Esophagus muscularis mucosa (tissue), 4 donors: ENCODE data around the gene PTGDR2. TPM values are rescaled to one million over a fixed set of nuclear protein-coding genes. Genes with fewer than 3 reads are reported as not detected.
"Not testable (repeated sequence)": the region's sequence is repeated elsewhere in the genome, so short reads cannot be mapped to it uniquely, and the experiment has no call there.

Source experiments
- DNase-seq: peaks from one replicate; pipeline ENCODE4 v3.0.0-alpha.2; 2017; ENCODE audit errors: extremely low spot score
- H3K27ac ChIP-seq, 4 donors: fragments of 200-600 bp; sonication (generic); replicated peaks in 1 of 4; 1 replicate in 3 of 4; 2 replicates in 1 of 4; pipeline ENCODE4 v1.5.1; 2016 to 2019; ENCODE audit warnings: mild to moderate bottlenecking in 1 of 4
- H3K27me3 ChIP-seq, 4 donors: fragments of 200-600 bp; sonication (generic); one replicate each; pipeline versions ENCODE4 v1.5.1 to v1.6.0; 2016 to 2019
- H3K36me3 ChIP-seq, 4 donors: fragments of 200-600 bp; sonication (generic); one replicate each; pipeline ENCODE4 v1.5.1; 2016 to 2019
- H3K4me1 ChIP-seq, 4 donors: fragments of 200-600 bp; sonication (generic); one replicate each; pipeline ENCODE4 v1.5.1; 2016 to 2019
- H3K4me3 ChIP-seq, 4 donors: fragments of 200-600 bp; sonication (generic); 1 replicate in 2 of 4; 2 replicates in 2 of 4; pipeline ENCODE4 v1.5.1; 2016 to 2019; ENCODE audit warnings: mild to moderate bottlenecking in 4 of 4, moderate library complexity in 1 of 4
- H3K9me3 ChIP-seq, 4 donors: fragments of 200-600 bp; sonication (generic); 1 replicate in 3 of 4; 2 replicates in 1 of 4; pipeline ENCODE4 v1.5.1; 2016 to 2019
- EP300 ChIP-seq: sonication (generic); formaldehyde crosslinking; IDR thresholded peaks from one replicate; pipeline ENCODE4 v1.6.1; 2017; ENCODE audit warnings: antibody characterized with exemption
- POLR2A ChIP-seq: fragments of 450-650 bp; IDR thresholded peaks from one replicate; pipeline ENCODE4 v1.6.1; 2017; ENCODE audit warnings: antibody characterized with exemption, moderate library complexity, mild to moderate bottlenecking, low read depth
- POLR2AphosphoS5 ChIP-seq, 2 donors: sonication (generic); formaldehyde crosslinking; IDR thresholded peaks; one replicate each; pipeline ENCODE4 v1.6.1; 2017; ENCODE audit warnings: antibody characterized with exemption in 2 of 2
- WGBS: methylation state at CpG from one replicate; pipeline ENCODE4 v1.1.5; 2018; 5-methylcytosine and 5-hydroxymethylcytosine counted together
- intact Hi-C: fragments of 100-400 bp; cut with DNase I; formaldehyde crosslinking; loops from one replicate; pipeline ENCODE4 v1.15.1; 2023
- total RNA-seq, 4 donors: library from RNA; depleted of rRNA; stranded (reverse); fragments of >200 nt; gene quantifications; one replicate each; pipeline versions ENCODE4 v1.1.0 to v1.2.1, GENCODE V29; 2016
- TF ChIP-seq, protein P1 (sequence below), 3 experiments: fragments of 200-600 bp in 2 of 3; fragments of 450-650 bp in 1 of 3; sonication (generic) in 2 of 3; IDR thresholded peaks; one replicate each; pipeline ENCODE4 v1.5.1; 2017 to 2019; ENCODE audit warnings: antibody characterized with exemption in 3 of 3, mild to moderate bottlenecking in 2 of 3, moderate library complexity in 1 of 3

Gene PTGDR2
- total RNA-seq, 4 donors from 2014 or later, result 0.33 to 2.9 (median 1.8) TPM

DNA sequence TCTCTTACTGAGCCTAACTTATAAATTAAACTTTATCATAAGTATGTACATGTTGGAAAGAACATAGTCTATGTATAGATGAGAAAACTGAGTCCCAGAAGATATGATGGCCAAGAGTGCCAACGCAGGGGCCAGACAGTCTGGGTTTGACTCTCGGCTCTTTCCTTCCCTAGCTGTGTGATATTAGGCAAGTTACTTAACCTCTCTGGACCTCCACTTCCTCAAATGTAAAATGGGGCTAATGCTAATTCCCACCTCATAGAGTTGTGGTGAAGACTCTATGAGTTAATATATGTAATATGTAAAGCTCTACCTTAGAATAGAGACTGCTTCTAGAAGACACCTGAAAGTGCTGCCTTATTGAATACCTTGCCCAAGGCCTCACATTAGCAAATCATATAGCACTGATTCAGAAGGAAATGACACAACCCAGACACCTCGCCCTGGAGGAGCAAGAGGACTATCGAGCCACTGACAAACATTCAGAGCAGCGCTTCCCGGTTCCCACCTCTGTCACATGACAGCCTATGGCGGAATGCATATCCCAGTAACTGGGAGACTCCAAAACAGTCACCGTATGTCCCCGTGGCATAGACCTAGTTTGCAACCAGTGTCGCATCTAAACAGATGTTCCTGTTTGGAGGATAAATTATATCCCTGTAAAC, 25.1 kb downstream of the PTGDR2 start:
- intact Hi-C loops, result loop anchor here (5.0 to 10.0 kb wide), 3 partner anchors 67 to 357 kb away; partner anchors contain the start of gene VPS37C
- H3K4me1 ChIP-seq, result peaks cover 0 to 3% (median 0%) of the 10 kb centered on the region in 4 donors
- WGBS, result 37% methylated on average over 10 of the region's 10 CpGs
- H3K36me3 ChIP-seq, result no peaks in the 10 kb centered on the region
- DNase-seq, result no peak
- no peak overlapping the region for H3K4me3 ChIP-seq
- H3K9me3 ChIP-seq, result no peaks in the 10 kb centered on the region
- peaks cover 0 to 7% (median 0%) of the 10 kb centered on the region in 4 donors for H3K27me3 ChIP-seq
- H3K27ac ChIP-seq, result no peak overlapping the region
- TF ChIP-seq POLR2AphosphoS5 (IDR thresholded peaks at IDR 0.05), result no peak

DNA sequence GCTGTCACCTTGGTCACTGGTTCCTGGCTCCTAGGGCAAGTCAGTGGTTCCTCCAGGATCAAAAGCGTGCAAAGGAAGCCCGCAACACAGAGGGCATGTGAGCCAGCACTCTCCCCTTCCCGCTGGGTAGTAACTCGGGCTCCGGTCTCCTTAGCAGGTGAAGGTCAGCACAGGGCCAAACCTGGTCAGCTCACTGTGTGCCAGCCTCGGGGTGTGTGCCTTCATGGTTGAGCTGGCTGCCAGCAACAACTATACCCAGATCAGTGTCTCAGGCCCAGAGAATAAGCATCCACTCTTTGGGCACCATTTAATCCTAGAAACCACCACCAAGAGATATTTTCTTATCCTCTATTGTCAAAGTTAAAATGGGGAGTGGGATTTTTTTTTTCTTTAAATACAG, 30.0 kb downstream of the PTGDR2 start:
- no peak overlapping the region for H3K4me3 ChIP-seq
- TF ChIP-seq, protein P1, sequence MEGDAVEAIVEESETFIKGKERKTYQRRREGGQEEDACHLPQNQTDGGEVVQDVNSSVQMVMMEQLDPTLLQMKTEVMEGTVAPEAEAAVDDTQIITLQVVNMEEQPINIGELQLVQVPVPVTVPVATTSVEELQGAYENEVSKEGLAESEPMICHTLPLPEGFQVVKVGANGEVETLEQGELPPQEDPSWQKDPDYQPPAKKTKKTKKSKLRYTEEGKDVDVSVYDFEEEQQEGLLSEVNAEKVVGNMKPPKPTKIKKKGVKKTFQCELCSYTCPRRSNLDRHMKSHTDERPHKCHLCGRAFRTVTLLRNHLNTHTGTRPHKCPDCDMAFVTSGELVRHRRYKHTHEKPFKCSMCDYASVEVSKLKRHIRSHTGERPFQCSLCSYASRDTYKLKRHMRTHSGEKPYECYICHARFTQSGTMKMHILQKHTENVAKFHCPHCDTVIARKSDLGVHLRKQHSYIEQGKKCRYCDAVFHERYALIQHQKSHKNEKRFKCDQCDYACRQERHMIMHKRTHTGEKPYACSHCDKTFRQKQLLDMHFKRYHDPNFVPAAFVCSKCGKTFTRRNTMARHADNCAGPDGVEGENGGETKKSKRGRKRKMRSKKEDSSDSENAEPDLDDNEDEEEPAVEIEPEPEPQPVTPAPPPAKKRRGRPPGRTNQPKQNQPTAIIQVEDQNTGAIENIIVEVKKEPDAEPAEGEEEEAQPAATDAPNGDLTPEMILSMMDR (IDR thresholded peaks at IDR 0.05), result no peak
- no peak for TF ChIP-seq POLR2A
- TF ChIP-seq POLR2AphosphoS5 (IDR thresholded peaks at IDR 0.05), result no peak
- no peak for TF ChIP-seq EP300
- H3K27me3 ChIP-seq, result no peaks in the 10 kb centered on the region
- 74% methylated on average over 4 of the region's 6 CpGs for whole genome bisulfite sequencing
- no peaks in the 10 kb centered on the region for H3K36me3 ChIP-seq
- no peak for DNase-seq
- no peaks in the 10 kb centered on the region for H3K9me3 ChIP-seq
- H3K4me1 ChIP-seq, result no peaks in the 10 kb centered on the region
- intact Hi-C loops, result no loop called here
- no peak overlapping the region for H3K27ac ChIP-seq

DNA sequence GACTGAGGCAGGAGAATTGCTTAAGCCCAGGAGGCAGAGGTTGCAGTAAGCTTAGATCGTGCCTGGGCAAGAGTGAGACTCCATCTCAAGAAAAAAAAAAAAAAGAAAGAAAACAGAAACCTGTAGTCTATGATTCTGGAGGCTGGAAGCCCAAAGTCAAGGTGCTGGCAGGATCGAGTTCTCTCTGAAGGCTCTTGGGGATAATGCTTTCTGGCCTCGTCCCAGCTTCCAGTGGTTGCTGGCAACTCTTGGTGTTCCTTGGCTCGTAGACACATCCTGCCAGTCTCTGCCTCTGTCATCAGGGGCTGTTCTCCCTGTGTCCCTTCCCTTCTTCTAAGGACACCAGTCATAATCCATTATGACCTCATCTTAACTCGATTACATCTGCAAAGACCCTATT, 30.6 kb downstream of the PTGDR2 start:
- intact Hi-C loops, result no loop called here
- no peak for TF ChIP-seq POLR2AphosphoS5 (IDR thresholded peaks at IDR 0.05)
- H3K9me3 ChIP-seq, result no peaks in the 10 kb centered on the region
- no peak overlapping the region for H3K27ac ChIP-seq
- H3K4me3 ChIP-seq, result no peak overlapping the region
- H3K4me1 ChIP-seq, result no peaks in the 10 kb centered on the region
- H3K27me3 ChIP-seq, result no peaks in the 10 kb centered on the region
- DNase-seq, result no peak
- WGBS, result 74% methylated on average over 5 of the region's 5 CpGs
- no peaks in the 10 kb centered on the region for H3K36me3 ChIP-seq

DNA sequence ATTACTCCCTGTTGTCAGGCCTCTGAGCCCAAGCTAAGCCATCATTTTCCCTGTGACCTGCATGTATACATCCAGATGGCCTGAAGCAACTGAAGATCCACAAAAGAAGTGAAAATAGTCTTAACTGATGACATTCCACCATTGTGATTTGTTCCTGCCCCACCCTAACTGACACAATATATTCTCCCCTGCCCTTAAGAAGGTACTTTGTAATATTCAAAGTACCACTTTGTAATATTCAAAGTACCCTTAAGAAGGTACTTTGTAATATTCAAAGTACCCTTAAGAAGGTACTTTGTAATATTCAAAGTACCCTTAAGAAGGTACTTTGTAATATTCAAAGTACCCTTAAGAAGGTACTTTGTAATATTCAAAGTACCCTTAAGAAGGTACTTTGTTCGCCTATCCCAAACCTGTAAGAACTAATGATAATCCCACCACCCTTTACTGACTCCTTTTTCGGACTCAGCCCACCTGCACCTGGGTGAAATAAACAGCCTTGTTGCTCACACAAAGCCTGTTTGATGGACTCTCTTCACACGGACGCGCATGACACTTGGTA, 31.9 kb downstream of the PTGDR2 start:
- 97% methylated on average over 5 of the region's 5 CpGs for WGBS
- H3K27ac ChIP-seq, H3K36me3 ChIP-seq, H3K4me1 ChIP-seq, DNase-seq, H3K27me3 ChIP-seq, H3K9me3 ChIP-seq, H3K4me3 ChIP-seq, intact Hi-C loops: not testable (repeated sequence)

DNA sequence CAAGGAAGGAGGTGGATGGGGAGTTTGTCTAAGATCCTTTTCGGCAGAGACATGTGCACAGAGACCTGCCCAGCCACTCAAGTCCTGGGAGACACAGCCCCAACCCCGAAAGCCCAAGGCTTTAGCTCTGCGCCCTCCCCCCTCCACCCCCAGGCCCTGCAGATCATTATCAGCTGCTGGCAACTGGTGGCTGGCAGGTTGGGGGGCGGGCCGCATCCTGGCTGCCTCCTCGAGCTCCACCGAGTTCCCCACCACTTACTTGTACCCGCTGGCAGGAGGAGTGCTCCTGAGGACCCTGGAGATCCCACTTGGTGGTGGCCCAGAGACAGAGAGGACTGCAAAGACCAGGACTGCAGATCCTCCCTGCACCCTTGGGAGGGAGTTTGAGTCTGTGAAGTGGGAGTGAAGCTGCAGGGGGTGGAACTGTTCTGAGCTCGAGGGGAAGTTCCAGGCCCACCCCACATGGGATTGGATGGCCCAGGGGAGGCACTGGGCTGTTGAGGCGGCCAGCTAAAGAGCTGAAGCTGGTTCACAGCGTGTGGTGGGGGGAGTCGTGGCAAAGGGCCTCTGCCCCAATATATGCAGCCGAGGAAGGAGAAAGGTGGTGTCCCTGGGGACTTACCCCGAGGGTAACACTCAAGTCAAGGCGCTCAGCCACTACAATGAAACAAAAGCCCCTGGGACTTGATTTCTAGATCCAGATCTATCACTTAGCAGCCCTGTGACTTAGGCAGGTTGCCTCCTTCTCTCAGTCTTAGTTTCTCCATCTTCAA, 33.7 kb downstream of the PTGDR2 start:
- no peaks in the 10 kb centered on the region for H3K27me3 ChIP-seq
- no peak for DNase-seq
- H3K27ac ChIP-seq, result no peak overlapping the region
- no peak overlapping the region for H3K4me3 ChIP-seq
- H3K36me3 ChIP-seq, result no peaks in the 10 kb centered on the region
- WGBS, result 73% methylated on average over 15 of the region's 15 CpGs
- TF ChIP-seq EP300 (no peak), POLR2A (no peak), POLR2AphosphoS5 (IDR thresholded peaks at IDR 0.05) (no peak)
- TF ChIP-seq, protein P1 (IDR thresholded peaks at IDR 0.05), result no peak
- intact Hi-C loops, result no loop called here
- peaks cover 0 to 8% (median 7%) of the 10 kb centered on the region in 4 donors for H3K9me3 ChIP-seq
- no peaks in the 10 kb centered on the region for H3K4me1 ChIP-seq

DNA sequence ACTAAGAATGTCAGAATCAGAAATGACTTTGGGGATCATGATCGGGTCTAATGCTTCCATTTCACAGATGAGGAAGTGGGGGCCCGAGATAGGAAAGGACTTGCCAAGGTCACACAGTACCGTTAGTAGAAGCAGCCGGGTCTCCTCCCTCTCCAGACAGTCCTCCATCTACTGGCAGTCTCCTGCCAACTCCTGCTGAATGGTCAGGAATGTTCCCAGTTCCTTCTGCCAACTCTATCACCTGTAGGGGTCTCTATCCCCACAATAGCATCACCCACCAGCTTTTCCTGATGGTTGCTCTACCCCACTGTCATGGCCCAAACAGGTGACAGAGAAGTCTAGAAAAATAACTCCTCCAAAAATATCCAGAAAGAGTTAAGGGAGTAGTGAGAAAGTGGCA, 37.7 kb downstream of the PTGDR2 start:
- no peaks in the 10 kb centered on the region for H3K4me1 ChIP-seq
- intact Hi-C loops, result no loop called here

More for the DNA sequence above, 37.7 kb downstream of the PTGDR2 start:
- TF ChIP-seq EP300, result no peak
- no peak for TF ChIP-seq POLR2A
- TF ChIP-seq POLR2AphosphoS5 (IDR thresholded peaks at IDR 0.05), result no peak
- TF ChIP-seq, protein P1 (IDR thresholded peaks at IDR 0.05), result no peak
- no peaks in the 10 kb centered on the region for H3K27me3 ChIP-seq
- DNase-seq, result no peak
- H3K9me3 ChIP-seq, result peaks cover 0 to 16% (median 14%) of the 10 kb centered on the region in 4 donors
- H3K36me3 ChIP-seq, result no peaks in the 10 kb centered on the region
- H3K27ac ChIP-seq, result no peak overlapping the region
- no peak overlapping the region for H3K4me3 ChIP-seq
- WGBS, result 78% methylated on average over 4 of the region's 4 CpGs
